NCI-H345 treated with DMSO at 0.1 percent for 48 hours (cell line): ENCODE data around the gene ZNF587.
"Not testable (repeated sequence)": the region's sequence is repeated elsewhere in the genome, so short reads cannot be mapped to it uniquely, and the experiment has no call there.

Experiments
- DNase-seq: peaks from one replicate; lab custom pipeline; 2025; ENCODE audit not compliant: unreplicated experiment; lab: John Stamatoyannopoulos, UW

ZNF587 gene

DNA sequence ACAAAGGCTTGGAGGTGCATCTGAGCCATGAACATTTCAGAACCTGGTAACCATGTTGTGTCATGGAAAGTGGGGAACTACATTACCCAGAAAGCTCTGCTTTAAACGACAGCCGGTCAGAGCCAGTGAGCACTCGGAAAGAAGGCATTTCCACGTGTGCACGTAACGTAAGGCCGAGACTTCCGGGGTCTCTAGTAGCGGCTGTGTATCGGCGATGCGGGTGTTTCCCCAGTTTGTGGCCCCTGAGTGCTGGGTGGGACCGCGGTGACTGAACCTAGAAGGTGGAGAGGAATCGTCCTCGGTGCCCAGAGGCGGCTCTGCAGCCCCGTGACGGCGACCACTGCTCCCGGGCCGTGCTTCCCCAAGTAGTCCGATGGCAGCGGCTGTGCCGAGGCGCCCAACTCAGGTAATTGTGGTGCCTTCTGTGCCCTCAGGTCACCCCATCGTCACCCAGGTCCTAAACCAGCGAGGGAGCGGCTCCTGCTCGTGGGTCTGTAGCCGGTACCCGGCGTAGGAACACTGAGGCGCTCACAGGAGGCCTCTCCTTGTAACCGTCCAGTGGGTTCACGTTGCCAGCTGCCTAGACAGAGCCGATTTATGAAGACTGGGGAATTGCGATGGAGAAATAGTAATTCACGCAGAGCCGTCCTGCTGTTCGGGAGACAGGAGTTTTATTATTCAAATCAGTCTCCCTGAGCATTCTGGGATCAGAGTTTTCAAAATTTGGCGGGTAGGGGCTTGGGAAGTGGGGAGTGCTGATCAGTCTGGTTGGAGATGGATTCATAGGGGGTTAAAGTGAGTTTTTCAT, at the start of gene ZNF587:
ZNF587 (plus strand) TSS at position 194 of the 808 bp plus-strand sequence; CDS start at position 374, 180 bp downstream.
- DNase-seq = peak; percentile 52

DNA sequence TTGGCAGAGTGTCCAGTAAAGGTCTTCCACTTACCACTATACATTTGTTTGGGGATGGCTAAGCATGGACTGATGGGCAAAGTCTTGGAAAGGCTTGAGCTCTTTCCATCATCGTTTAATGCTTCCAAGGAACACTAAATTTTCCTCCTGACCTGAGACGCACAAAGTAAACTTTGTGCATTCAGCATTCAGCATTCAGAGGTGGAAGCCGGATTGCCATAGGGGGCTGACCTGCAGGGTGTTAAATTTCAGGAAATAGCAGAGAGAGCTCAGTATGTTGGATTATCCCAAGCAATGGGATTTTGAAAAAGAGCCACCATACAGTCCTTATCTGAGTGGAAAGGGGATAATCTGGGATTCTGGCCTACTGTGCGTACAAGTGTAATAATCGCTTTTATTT, 49.0 kb upstream of the ZNF587 start:
- no peak for DNase-seq

DNA sequence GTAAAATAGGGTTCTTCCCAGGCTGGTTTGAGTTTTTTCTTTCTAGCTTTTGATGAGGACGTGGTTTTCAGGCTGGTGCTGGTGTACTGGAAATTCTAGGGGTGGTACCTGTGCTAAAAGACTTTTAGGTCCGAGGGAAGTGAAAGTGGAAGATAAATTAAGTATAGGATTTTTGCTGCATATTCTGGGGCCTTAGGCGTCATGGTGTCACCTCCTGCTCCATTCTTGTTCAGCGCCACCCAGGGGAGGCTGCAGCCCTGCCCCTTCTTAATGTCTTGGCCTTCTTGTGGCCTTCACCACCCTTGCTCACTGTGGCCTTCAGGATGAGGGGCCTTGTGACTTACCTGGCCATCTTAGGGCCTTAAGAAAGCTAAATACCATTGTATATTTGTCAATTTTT, 47.4 kb upstream of the ZNF587 start:
- DNase-seq = no peak

DNA sequence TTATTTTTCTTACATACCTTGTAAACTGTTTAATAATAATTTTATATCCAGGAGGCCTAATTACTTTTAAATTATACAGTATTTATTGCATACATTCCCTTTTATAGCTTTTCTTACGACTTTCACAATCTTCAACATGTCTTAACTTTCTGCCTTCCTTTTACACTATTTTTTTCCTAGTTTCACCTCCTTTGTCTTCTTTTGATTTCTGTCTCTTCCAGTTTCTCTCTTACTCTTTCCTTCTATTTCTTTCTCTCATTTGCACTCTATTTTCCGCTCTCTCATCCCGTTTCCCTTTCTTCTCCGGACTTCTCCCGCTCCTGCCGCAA, 46.4 kb upstream of the ZNF587 start:
- no peak for DNase-seq

DNA sequence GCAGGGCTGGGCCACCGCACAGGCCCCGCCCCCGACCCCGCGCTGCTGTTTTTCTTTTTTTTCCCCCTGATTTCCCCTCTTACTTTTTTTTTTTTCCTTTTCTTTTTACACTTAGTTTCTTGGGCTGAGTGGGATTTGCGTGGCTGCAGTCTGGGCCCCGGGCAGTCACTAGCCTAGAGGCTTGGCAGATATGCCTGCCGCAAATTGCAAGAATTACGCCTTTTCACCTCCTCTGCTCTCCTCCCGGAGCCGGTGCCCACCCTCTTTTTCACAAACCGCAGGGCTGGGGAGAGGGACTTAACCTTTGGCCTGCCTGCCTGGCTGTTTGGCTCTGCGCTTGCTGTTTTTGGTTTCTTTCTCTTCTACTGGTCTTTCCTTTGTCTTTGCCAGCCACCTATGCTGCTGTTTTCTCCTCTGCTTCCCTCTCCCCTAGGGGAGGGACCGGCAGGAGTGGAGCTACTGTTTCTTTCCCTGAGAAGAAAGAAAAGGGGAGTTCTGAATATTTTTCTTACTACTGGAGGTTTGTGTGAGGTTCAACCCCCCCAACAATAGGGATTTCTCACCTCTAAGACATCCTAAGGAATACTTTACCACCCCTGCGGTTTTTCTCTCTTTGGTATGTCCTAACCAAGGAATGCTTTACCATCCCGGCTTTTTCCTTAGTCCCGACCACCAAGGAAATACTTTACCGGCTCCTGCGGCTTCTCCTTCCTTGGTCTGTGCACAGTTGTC, 45.9 kb upstream of the ZNF587 start:
- DNase-seq = no peak

DNA sequence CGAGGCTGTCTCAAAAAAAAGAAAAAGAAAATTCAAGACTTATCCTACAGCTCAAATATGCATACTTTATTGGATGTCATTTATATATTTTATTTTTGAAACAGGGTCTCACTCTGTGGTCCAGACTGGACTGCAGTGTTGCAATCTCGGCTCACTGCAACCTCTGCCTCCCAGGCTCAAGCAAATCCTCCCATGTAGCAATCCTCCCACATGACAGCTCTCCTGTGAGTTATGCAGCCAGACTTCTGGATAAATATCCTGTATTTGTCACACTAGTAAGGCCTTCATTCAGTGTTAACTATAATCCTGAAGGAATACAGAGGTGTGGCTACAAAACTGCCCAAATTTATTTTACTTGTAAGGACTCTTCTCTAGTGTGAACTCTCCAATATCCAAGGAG, 42.1 kb upstream of the ZNF587 start:
- DNase-seq = no peak

DNA sequence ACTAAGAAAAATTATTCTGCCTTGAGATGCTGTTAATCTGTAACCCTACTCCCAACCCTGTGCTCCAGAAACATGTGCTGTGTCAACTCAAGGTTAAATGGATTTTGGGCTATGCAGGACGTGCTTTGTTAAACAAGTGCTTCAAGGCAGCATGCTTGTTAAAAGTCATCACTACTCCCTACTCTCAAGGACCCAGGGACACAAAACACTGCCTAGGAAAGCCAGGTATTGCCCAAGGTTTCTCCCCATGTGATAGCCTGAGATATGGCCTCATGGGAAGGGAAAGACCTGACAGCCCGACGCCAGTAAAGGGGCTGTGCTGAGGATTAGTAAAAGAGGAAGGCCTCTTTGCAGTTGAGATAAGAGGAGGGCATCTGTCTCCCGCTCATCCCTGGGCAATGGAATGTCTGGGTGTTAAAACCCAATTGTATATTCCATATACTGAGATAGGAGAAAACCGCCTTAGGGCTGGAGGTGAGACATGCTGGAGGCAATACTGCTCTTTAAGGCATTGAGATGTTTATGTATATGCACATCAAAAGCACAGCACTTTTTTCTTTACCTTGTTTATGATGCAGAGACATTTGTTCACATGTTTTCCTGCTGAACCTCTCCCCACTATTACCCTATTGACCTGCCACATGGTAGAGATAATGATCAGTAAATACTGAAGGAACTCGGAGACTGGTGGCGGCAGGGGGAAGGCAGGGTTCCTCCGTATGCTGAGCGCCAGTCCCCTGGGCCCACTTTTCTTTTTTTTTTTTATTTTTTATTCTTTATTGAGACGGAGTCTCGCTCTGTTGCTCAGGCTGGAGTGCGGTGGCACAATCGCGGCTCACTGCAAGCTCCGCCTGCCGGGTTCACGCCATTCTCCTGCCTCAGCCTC, 39.0 kb upstream of the ZNF587 start:
- DNase-seq = not testable (repeated sequence)

DNA sequence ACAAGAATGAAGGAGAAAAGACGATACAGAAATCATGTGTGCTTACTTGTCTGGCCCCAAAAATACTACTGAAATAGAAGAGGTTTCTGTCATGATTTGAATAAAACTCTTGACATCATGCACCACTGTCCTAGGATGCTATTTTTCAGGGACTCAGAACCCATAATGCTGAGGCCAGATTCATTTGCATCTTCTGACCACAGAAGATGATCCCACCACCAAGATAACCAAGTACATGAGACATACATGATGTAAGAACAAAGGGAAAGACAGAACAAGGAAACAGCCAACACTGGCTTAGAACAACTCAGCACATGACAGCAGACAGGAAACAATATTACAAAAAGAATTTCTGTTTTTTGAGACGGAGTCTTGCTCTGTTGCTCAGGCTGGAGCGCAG, 37.4 kb upstream of the ZNF587 start:
- no peak for DNase-seq

DNA sequence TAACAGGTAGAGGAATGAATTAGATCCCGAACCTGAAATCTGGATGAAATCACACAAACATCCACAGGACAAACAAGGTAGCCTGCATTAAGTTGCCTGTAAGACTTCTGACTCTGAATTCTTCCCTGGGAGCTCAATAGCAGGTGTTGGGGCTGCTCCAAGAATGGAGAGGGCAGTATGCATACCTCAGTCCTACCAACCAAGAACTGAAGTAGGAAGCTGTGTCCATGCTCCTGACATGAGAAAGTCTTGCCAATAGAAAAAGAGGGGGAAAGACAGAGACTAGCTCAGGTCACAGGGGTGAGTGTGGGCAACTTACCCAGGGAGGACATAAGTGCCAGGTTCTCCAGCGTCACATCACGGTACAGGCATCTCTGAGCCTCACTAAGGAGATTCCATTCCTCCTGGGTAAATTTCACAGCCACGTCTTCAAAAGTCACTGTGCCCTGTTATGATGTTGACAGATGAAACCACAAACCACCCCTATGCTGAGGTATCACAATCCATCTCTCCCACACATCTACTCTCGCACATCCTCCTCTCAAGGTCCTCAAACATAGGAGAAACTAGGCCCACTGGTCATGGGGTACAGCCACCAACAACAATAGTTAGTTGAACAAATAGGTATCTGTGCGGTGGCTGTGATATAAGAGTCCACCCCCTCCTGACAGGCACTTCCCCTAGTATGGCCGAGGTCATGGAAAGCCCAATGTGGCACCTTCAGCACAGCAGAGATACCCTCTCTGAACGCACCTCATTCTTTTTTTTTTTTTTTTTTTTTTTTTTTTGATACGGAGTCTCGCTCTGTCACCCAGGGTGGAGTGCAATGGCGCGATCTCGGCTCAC, 36.5 kb upstream of the ZNF587 start:
- not testable (repeated sequence) for DNase-seq

DNA sequence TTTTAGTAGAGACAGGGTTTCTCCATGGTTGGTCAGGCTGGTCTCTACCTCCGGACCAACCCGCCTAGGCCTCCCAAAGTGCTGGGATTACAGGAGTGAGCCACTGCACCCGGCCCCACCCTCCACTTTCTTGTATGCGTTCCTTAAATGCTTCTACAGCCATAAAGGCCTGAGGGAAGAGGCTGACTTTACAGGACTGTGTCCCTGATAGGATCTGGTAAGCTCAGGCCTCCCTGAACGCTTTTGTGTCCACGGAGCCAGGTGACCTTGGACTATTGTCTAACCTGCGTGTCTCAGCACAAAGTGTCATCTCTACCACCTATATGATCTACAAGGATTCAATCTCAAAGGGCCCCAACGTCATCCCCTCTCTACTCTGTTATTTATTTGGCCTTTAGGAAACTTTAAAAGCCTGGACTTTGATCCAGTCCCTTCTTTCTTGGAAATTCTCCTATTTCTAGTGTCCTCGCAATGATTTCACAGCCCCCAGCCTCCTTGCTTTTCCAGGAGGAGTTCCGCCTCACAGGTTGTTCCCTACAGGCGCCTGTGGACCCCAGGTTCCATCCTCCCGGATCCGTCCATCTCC, 35.6 kb upstream of the ZNF587 start:
- DNase-seq = no peak

DNA sequence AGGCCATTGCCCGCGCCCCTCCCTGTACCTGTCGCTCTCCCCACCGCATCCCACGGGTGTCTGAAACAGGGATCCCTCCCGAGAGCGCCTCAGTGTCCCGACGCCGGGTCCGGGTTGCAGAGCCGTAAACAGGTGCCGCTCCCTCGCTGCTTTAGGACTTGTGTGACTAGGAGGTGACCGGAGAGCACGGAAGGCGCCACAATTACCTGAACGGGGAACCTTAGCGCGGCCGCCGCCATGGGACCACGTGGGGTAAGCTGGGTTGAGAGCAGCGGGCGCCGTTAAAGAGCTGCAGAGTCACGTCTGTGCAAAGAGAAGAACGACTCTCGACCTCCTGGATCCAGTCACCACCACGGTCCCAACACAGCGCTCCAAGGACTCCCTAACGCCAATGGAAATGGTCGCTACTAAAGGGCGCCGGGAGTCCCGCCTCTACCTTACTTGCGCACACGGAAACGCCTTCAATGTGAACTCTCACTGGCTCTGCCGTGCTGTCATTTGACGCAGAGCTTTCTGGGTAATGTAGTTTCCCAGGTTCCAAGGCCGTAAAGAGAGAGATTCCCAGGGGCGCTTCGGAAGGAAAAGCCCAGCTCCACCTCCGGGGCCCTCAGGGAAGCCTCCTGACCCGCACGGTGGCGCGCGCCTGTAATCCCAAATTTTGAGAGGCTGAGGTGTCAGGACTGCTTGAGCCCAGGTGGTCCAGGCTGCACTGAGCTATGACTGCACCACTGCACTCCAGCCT, 35.0 kb upstream of the ZNF587 start, which contains the start of gene ZNF552:
ZNF552 (minus strand) TSS at position 409 of the 742 bp plus-strand sequence; CDS start at position 239, 170 bp downstream.
- peak; percentile 79 for DNase-seq

DNA sequence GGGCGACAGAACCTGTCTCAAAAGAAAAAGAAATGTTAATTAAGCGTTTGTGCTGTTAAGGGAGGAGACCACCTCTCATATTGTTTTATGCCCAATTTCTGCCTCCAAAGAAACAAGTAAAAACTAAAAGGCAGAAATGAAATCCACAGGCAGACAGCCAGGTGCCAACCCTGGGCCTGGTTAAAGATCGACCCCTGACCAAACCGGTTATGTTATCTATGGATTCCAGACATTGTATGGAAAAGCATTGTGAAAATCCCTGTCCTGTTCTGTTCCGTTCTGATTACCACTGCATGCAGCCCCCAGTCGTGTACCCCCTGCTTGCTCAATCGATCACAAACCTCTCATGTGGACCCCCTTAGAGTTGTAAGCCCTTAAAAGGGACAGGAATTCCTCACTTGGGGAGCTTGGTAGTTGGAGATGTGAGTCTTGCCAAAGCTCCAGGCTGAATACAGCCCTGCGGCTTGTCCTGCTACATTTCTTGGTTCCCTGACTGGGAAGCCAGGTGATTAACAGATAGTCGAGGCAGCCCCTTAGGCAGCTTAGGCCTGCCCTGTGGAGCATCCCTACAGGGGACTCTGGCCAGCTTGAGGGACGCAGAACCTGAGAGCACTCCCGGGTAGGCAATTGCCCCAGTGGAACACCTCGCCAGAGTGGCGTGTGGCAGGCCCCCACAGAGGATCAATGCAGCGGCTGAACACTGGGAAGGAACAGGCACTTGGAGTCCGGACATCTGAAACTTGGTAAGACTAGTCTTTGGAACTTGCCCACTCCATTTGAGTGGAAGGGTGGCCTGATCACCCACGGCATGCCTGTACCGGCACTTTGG, 34.2 kb upstream of the ZNF587 start:
- no peak for DNase-seq

DNA sequence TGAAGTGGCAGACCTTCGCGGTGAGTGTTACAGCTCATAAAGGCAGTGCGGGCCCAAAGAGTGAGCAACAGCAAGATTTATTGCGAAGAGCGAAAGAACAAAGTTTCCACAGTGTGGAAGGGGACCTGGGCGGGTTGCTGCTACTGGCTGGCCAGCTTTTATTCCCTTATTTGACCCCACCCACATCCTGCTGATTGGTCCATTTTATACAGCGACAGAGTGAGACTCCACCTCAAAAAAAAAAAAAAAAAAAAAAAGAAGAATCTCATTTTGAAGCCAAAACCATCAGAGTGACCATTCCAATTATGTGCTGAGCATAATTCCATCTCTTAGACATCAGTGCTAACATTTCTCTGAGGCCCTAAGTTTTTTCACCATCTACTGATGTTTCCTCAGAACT, 33.0 kb upstream of the ZNF587 start:
- DNase-seq = no peak

DNA sequence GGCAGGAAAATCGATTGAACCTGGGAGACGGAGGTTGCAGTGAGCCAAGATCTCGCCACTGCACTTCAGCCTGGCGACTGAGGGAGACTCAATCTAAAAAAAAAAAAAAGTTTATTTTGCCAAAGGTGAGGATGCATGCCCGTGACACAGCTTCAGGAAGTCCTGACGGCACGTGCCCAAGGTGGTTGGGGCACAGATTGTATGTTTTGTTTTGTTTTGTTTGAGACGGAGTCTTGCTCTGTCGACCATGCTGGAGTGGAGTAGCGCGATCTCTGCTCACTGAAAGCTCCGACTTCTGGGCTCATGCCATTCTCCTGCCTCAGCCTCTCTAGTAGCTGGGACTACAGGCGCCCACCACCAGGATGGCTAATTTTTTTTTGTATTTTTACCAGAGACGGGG, 31.7 kb upstream of the ZNF587 start:
- DNase-seq = no peak

DNA sequence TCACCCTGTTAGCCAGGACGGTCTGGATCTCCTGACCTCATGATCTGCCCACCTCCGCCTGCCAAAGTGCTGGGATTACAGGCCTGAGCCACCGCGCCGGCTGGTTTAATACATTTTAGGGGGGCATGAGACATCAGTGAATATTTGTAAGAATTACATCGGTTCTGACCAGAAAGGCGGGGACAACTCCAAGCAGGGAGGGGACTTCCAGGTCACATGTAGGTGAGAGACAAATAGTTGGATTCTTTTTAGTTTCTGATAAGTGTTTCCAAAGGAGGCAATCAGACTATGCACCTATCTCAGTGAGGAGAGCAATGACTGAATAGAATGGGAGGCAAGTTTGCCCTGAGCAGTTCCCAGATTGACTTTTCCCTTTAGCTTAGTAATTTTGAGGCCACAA, 31.3 kb upstream of the ZNF587 start:
- DNase-seq = no peak

DNA sequence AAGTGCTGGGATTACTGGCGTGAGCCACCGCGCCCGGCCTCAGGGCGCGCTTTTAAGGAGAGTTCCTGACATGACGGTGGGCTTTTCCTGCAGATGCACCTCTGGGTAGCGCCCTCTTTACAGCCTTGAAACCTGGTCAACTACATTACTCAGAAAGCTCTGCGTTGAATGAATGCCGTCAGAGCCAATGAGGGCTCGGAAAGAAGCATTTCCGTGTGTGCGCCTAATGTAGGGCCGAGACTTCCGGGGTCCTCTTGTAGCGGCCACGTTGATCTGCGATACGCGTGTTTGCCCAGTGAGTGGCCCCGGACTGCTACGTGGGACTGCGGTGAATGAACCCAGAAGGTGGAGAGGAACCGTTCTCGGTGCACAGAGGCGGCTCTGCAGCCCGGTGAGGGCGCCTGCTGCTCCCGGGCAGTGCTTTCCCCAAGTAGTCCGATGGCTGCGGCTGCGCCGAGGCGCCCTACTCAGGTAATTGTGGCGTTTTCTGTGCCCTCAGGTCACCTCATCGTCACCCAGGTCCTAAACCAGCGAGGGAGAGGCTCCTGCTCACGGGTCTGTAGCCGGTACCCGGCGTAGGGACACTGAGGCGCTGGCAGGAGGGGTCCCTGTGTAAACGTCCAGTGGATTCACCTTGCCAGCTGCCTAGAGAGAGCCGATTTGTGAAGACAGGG, 30.0 kb upstream of the ZNF587 start:
- DNase-seq = peak; percentile 73

DNA sequence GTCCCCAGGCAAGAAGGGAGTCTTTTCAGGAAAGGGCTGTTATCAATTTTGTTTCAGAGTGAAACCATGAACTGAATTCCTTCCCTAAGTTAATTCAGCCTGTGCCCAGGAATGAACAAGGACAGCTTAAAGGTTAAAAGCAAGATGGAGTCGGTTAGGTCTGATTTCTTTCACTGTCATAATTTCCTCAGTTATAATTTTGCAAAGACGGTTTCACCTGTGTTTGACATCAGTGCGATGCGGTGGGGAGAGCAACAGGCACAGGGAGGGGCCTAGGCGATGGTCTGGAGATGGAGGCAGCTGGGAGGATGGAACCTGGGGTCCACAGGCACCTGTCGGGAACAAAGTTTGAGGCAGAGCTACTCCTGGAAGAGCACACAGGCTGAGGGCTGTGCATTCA, 29.1 kb upstream of the ZNF587 start:
- DNase-seq = no peak

DNA sequence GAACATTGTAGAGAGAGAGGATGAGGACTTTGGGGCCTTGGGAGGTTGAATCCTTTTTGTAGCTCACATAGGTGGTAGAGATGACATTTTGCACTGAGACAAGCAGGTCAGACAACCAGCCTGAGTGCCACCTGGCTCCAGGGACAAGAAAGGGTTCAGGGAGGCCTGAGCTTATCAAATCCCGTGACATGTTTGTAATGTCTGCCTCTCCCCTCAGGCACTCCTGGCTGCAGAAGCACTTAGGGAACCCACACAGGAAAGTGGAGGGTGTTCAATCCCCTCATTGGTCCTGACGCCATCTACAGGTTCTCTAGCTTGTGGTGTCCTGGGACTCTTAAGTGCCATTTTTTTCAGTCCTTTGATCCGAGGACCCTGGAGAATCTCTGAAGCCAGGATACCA, 28.6 kb upstream of the ZNF587 start:
- not testable (repeated sequence) for DNase-seq
